ENCODE data around the gene MOAP1. TPM values are rescaled to one million over a fixed set of nuclear protein-coding genes. Genes with fewer than 3 reads are reported as not detected.
"Not testable (repeated sequence)": the region's sequence is repeated elsewhere in the genome, so short reads cannot be mapped to it uniquely, and the experiment has no call there.

MOAP1 gene
- total RNA-seq, 1 experiment from 2014 or later = 9.3 TPM

- no peak overlapping the region for H3K4me3 ChIP-seq
- H3K9me2 ChIP-seq (ENCODE audit: insufficient read depth) = no peaks in the 10 kb centered on the region
- H3K27ac ChIP-seq = no peak overlapping the region
- no peaks in the 10 kb centered on the region for H3K27me3 ChIP-seq (ENCODE audit: insufficient read depth, low read depth)
- H3K4me2 ChIP-seq = no peak overlapping the region
- CTCF ChIA-PET = no interaction called here
- H3K36me3 ChIP-seq (ENCODE audit: low read depth) = no peaks in the 10 kb centered on the region
- no peaks in the 10 kb centered on the region for H3K9me3 ChIP-seq (ENCODE audit: insufficient read depth, low read depth)
- BruUV-seq (replicated peaks) = no TSS peak
- H3F3A ChIP-seq (ENCODE audit: insufficient read depth, low read depth) = 0 out of 2 replicates have a peak, but pooled peaks cover 3% of the 10 kb centered on the region
- no peak overlapping the region for H2AFZ ChIP-seq
- intact Hi-C loops (cut with micrococcal nuclease; ENCODE audit: unreplicated experiment) = no loop called here
- H4K20me1 ChIP-seq (ENCODE audit: insufficient read depth) = no peaks in the 10 kb centered on the region
- TF ChIP-seq EZH2 (IDR thresholded peaks at IDR 0.05; ENCODE audit: low read depth) (no peak), CTCF (conservative IDR thresholded peaks at IDR 0.05) (no peak)
- POLR2A ChIA-PET (ENCODE audit: unreplicated experiment) = no interaction called here
- H3K4me1 ChIP-seq (replicated peaks; ENCODE audit: insufficient read depth) = no peaks in the 10 kb centered on the region
- H3K79me2 ChIP-seq (ENCODE audit: low read depth) = no peaks in the 10 kb centered on the region
- no peak for DNase-seq
Measured at GRCh38 chr14:93161411-93161940, 23.2 kb downstream of the MOAP1 start.

GRCh38 chr14:93160353-93160801, 24.3 kb downstream of the MOAP1 start:
- no peak for DNase-seq
- no peak overlapping the region for H3K4me2 ChIP-seq
- CTCF ChIA-PET = interaction anchor here (0.7 kb wide), 1 partner anchor 12 kb away, joined by 5 read pairs; no protein-coding TSS in a partner anchor

GRCh38 chr14:93159625-93160352, 24.9 kb downstream of the MOAP1 start:
- H3K27ac ChIP-seq; H4K20me1 ChIP-seq (ENCODE audit: insufficient read depth); POLR2A ChIA-PET (ENCODE audit: unreplicated experiment); H3K9me3 ChIP-seq (ENCODE audit: insufficient read depth, low read depth); H3K79me2 ChIP-seq (ENCODE audit: low read depth); DNase-seq; H3K9me2 ChIP-seq (ENCODE audit: insufficient read depth); BruUV-seq (replicated peaks); H3K4me1 ChIP-seq (replicated peaks; ENCODE audit: insufficient read depth); H3F3A ChIP-seq (ENCODE audit: insufficient read depth, low read depth); H3K4me2 ChIP-seq; H3K4me3 ChIP-seq; intact Hi-C loops (cut with micrococcal nuclease; ENCODE audit: unreplicated experiment); H3K27me3 ChIP-seq (ENCODE audit: insufficient read depth, low read depth); H2AFZ ChIP-seq; H3K36me3 ChIP-seq (ENCODE audit: low read depth): not testable (repeated sequence)
- CTCF ChIA-PET = interaction anchor here (0.7 to 0.8 kb wide), 4 partner anchors 12 to 783 kb away, joined by 5 to 12 read pairs (median 5); no protein-coding TSS in a partner anchor

More at GRCh38 chr14:93160353-93160801, 24.3 kb downstream of the MOAP1 start:
- Histone ChIP-seq H3F3A (ENCODE audit: insufficient read depth, low read depth) (0 out of 2 replicates have a peak, but pooled peaks cover 3% of the 10 kb centered on the region), H3K4me1 (replicated peaks; ENCODE audit: insufficient read depth) (peaks cover 2% of the 10 kb centered on the region; the same call in 1 of the 2 replicates), H3K27ac (no peak overlapping the region), H3K79me2 (ENCODE audit: low read depth) (no peaks in the 10 kb centered on the region), H3K9me2 (ENCODE audit: insufficient read depth) (no peaks in the 10 kb centered on the region), H3K9me3 (ENCODE audit: insufficient read depth, low read depth) (no peaks in the 10 kb centered on the region), H3K4me3 (no peak overlapping the region), H3K27me3 (ENCODE audit: insufficient read depth, low read depth) (no peaks in the 10 kb centered on the region), H2AFZ (no peak overlapping the region), H4K20me1 (ENCODE audit: insufficient read depth) (no peaks in the 10 kb centered on the region), H3K36me3 (ENCODE audit: low read depth) (no peaks in the 10 kb centered on the region)
- TF ChIP-seq CTCF (conservative IDR thresholded peaks at IDR 0.05) (peak; percentile 52), EZH2 (IDR thresholded peaks at IDR 0.05; ENCODE audit: low read depth) (no peak)
- intact Hi-C loops (cut with micrococcal nuclease; ENCODE audit: unreplicated experiment) = no loop called here
- no TSS peak for BruUV-seq (replicated peaks)
- POLR2A ChIA-PET (ENCODE audit: unreplicated experiment) = no interaction called here

- H3K9me2 ChIP-seq (ENCODE audit: insufficient read depth); BruUV-seq (replicated peaks); POLR2A ChIA-PET (ENCODE audit: unreplicated experiment): not testable (repeated sequence)
Measured at GRCh38 chr14:93158349-93158748, 26.3 kb downstream of the MOAP1 start.

More at GRCh38 chr14:93158349-93158748, 26.3 kb downstream of the MOAP1 start:
- H3K27me3 ChIP-seq (ENCODE audit: insufficient read depth, low read depth); H3K4me3 ChIP-seq; H2AFZ ChIP-seq; H3K36me3 ChIP-seq (ENCODE audit: low read depth); intact Hi-C loops (cut with micrococcal nuclease; ENCODE audit: unreplicated experiment); H3K4me2 ChIP-seq; H3K4me1 ChIP-seq (replicated peaks; ENCODE audit: insufficient read depth); H3K27ac ChIP-seq; CTCF ChIA-PET; H3F3A ChIP-seq (ENCODE audit: insufficient read depth, low read depth); H4K20me1 ChIP-seq (ENCODE audit: insufficient read depth); H3K79me2 ChIP-seq (ENCODE audit: low read depth); DNase-seq; H3K9me3 ChIP-seq (ENCODE audit: insufficient read depth, low read depth): not testable (repeated sequence)

All from PC-9 (cell line).